Omental fat pad (tissue), 4 donors: ENCODE data around the gene ANKRD29. TPM values are rescaled to one million over a fixed set of nuclear protein-coding genes. Genes with fewer than 3 reads are reported as not detected.

ENCODE experiments used
- ATAC-seq: fragments of 150-250 bp; one replicate; pipeline ENCODE4 v1.9.1; 2016; ENCODE audit warnings: mild to moderate bottlenecking, moderate library complexity; ENCODE audit not compliant: low FRiP score
- DNase-seq: peaks from one replicate; pipeline ENCODE4 v3.0.0-alpha.2; 2019; ENCODE audit warnings: low spot score
- total RNA-seq, 4 donors: library from RNA; depleted of rRNA; stranded (reverse); fragments of >200 nt; gene quantifications; one replicate each; pipeline ENCODE4 v1.1.0, GENCODE V29; 2016
- TF ChIP-seq, protein P1 (sequence below), 3 donors: fragments of 450-650 bp; IDR thresholded peaks; one replicate each; pipeline ENCODE4 v1.5.1; 2016 to 2017; ENCODE audit warnings: antibody characterized with exemption in 3 of 3, mild to moderate bottlenecking in 3 of 3, moderate library complexity in 2 of 3

The ANKRD29 gene
- total RNA-seq, 4 donors from 2014 or later, result 8.1 to 51.9 (median 15.3) TPM

DNA sequence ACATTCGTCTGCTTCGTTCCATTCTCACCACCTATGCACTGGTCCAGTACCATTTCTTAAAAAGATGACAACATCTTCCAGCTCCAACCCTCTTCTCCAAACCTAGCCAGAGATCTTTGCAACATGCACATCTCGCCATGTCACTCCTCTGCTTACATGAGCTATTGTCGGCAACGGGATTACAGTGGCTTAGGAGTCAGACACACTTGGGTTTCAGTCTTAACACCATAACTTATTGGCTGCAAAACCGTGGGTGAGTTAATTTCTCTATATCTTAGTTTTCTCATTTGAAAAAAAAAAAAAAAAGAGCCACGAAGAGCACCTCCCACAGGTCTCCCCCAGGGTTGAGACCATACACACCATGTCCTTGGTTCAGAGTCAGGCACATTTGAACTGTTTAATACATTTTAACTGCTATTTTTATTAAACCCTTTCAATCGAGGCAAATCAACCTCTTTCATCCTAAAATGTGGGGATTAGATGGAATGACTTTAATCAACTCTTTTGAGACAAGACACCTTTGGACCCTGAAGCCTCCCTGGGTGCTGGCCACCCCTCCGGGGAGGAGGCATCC is 889 bp downstream of the ANKRD29 start:
- DNase-seq, result no peak
- ATAC-seq, result no peak
- TF ChIP-seq, protein P1, sequence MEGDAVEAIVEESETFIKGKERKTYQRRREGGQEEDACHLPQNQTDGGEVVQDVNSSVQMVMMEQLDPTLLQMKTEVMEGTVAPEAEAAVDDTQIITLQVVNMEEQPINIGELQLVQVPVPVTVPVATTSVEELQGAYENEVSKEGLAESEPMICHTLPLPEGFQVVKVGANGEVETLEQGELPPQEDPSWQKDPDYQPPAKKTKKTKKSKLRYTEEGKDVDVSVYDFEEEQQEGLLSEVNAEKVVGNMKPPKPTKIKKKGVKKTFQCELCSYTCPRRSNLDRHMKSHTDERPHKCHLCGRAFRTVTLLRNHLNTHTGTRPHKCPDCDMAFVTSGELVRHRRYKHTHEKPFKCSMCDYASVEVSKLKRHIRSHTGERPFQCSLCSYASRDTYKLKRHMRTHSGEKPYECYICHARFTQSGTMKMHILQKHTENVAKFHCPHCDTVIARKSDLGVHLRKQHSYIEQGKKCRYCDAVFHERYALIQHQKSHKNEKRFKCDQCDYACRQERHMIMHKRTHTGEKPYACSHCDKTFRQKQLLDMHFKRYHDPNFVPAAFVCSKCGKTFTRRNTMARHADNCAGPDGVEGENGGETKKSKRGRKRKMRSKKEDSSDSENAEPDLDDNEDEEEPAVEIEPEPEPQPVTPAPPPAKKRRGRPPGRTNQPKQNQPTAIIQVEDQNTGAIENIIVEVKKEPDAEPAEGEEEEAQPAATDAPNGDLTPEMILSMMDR (IDR thresholded peaks at IDR 0.05), result no peak

GRCh38 chr18:23658285-23658684 is 4.4 kb downstream of the ANKRD29 start:
- TF ChIP-seq, protein P1 (IDR thresholded peaks at IDR 0.05), result no peak
- DNase-seq, result no peak
- no peak for ATAC-seq

GRCh38 chr18:23652232-23652631 is 10.5 kb downstream of the ANKRD29 start:
- TF ChIP-seq, protein P1 (IDR thresholded peaks at IDR 0.05), result no peak
- ATAC-seq (no peak), DNase-seq (no peak)

DNA sequence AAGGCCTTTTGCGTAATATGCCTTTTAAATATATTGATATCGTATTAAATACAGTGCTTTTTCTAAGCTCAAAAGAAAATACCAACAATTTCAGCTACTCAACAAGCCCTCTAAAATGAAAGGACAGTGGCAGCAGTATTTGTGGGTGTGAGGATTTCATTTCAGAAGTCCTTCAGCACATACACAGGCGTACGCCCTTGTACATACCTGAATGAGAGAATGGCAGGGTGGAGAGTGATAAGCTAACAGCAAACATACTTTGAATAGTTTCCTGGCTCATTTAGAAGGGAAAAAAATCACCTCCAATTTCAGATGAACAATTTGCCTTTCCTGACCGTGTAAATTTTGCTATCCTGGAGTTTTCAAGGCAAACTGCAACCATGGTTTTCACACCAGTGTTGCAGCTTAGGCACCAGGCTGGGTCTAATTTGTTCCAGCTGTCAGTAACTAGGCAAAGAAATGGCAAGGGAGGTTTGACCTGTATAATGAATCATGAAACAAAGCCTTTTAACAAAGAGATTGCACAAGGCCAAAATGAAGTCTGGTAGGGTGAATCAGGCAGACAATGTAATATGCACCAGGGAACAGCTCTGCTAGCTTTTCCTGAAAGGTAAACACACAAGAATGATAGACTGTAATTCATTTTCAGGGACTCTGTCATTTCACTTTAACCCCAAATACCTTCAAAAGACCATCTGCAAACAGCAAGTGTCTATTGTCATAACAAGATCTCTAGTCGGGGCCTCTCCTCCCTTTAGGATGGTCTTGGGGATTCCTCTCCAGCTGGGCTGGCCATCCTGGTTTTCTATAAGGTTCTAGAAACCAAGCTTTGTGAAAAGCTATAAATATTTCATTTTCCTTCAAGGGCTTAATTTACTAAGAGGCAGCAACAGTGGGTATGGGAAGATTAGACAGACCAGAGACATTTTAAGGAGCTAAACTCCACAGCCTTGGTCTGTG is 11.5 kb downstream of the ANKRD29 start:
- ATAC-seq, result no peak
- no peak for DNase-seq
- TF ChIP-seq, protein P1 (IDR thresholded peaks at IDR 0.05), result no peak

GRCh38 chr18:23648940-23649607 is 13.6 kb downstream of the ANKRD29 start:
- ATAC-seq, result no peak
- DNase-seq, result no peak
- TF ChIP-seq, protein P1 (IDR thresholded peaks at IDR 0.05), result no peak

DNA sequence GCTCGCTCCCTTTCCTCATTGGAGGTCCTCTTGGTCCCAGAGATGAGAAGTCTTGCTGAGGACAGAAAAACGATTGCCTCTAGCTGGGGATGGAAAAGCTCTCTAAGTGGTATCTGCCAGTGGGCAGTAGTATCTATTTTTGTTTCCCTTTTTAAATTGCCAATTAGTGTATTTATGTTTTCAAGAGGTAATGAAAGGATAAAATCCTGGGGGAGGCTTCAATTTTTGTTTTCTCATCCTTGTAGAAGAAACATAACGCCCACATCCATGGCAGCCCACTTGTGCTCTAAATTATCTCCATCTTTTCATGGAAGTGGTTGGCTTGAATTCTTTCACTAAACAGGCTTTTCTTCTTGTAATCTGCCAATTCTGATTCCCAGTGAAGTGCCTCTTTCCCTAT is 14.3 kb downstream of the ANKRD29 start:
- TF ChIP-seq, protein P1 (IDR thresholded peaks at IDR 0.05), result no peak
- ATAC-seq (no peak), DNase-seq (no peak)
